Measurements from ENCODE around the gene BBX.

BBX gene

DNA sequence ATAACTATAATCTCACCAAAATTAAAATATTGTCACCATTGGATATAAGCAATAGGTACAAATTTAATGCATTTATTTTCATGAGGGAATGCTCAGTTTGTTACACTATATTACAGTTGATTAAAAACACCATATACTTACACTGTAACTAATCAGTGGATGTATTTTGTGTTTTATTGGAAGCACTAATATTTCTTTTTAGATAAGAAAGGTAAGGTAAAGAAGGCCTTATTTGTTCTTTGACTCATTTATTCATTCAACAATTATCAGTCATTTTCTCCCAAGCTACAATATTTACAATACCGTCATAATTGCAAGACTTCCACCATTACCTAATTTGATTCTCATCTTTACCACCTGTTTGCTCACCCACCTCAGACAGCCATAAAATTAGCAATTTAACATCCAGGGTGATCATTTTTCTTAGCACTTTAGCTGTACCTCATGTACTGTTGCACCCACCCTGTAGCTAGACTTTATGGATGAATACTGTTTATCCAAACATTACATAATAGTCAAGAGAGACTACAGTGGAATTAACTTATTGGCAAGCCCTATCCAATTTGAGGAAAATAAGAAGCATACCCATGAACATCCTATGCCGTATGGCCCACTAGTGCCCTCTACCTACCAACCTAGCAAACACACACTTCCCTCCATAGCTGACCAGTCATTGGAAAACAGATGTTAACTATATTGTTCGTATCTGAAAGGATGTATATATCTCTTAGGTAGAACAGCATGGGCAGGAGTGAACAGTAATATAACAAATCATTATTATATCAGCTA is 229.6 kb downstream of the BBX start:
- no peak for DNase-seq (ENCODE audit: low spot score)

DNA sequence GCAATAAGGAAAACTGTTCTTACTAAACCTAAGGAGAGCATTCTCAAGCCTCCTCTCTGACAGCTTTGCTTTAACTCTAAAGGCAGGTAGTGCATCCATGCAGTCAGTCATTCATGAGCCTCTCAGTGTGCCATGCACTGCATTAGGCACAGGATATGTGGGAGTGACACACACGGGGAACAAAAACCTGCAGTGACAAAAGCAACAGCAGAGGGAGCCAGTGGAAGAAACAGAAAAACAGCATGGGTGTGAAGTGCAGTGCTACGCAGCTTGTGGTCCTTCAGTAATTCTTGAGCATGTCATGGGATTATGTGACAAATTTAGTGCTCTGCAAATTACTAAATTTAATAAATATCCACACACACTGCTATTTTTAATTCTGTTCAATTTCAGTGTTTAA is 230.7 kb downstream of the BBX start:
- peak; percentile 11 for DNase-seq (ENCODE audit: low spot score)

DNA sequence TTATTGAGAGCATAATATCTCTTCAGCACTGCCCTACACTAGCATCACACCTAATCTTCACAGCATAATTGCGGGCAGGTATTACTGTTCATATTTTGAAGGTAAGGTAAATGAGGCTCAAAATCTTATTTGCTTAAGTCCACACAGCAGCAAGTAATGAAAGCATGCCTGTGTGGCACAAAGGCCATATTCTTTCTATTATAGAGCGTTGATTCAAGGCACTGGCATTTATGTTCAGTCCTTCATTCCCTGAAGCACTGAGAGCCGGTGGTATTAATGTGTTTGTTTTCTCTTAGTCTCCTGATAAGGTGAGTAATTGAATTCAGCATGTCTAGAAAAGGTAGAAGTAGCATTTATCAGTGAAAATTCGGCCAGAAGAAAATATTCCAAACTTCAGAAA is 231.2 kb downstream of the BBX start:
- DNase-seq (ENCODE audit: low spot score), result no peak

DNA sequence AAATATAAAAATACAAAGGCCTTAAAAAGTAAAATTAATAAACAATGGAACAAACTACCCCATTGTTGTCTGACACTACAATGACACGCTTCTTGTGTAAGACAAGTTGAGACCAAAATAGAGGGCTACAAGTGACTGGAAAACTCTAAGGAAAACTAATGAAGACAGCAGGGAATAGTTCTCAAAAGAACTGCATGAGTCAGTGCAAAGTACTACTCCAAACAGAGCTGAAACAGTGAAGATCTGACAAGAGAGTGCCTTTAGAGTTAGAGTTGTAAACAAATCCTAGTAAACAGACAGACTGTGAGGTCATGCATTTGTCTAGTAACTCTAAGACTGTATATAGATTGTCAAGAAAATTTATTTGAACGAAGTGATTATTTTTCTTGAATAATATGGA is 233.9 kb downstream of the BBX start:
- no peak for DNase-seq (ENCODE audit: low spot score)

DNA sequence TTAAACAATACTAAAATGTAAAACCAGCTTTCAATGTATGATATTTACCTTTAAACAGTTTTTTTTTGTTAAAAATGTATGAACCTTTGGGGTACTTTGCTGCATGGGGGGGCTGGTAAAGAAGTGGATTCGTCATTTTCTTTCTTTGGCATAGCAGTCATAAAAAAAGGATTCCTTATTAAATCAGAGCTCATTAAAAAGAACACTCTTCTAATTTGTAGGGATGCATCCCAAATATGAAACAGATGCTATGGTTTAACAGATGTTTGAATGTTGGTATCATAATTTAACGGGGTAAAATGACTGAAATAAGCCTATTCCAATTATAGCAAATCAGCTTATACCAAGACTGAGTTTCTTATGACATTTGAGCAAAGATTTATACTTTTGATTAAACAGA is 234.4 kb downstream of the BBX start:
- DNase-seq (ENCODE audit: low spot score), result no peak

DNA sequence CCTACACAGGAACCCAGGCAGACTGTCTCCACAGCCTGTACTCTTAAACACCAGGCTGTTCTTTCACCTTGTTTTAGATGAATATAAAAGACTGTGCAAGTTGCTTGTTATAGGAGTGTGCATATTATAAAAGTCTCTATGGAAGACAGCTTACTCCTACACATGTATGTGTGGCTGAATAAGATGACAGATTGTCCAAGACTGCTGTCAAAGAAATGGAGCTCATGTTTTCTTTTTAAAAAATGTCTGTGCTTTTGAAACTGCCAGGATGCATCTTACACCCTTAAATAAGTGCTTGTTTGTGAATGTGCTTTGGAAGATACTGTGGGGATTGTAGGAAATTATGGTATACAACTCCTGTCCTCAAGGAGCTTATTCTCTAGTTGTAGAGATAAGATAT is 237.4 kb downstream of the BBX start:
- DNase-seq (ENCODE audit: low spot score), result no peak

DNA sequence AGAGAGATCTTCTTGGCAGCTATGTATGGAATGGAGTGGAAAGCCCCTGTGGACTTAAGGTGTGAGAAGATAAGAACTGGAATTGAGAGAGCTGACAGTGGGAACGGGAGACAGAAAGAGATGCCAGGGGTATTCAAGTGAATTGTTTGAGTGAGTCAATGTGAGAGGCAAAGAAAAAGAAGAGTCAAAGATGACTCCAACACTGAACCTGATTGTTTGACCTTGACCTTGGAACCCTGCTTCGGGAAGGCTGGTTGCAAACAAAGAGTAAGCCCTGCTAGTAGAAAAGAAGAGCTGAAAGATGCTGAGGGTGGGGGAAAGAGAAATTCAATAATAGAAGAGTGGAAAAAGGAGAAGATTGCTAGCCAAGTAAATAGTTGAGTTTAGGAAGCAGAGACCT is 238.6 kb downstream of the BBX start:
- no peak for DNase-seq (ENCODE audit: low spot score)

DNA sequence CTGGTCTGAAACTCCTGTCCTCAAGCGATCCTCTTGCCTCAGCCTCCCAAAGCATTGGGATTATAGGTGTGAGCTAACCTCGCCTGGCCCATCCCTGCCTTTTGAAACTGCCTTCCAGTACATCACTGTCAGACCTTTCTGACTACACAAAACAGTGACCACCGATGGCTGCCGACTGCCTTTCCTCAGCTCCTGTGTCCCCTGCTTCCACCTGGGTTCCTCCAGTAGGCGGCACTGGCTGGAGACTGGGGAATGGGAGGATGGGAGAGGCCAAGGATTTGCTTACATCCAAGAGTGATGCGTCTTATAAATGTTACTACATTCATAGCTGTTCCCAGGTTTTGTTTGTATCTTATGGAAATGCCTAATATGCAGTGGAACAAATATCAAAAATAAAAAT is 242.8 kb downstream of the BBX start:
- no peak for DNase-seq (ENCODE audit: low spot score)

DNA sequence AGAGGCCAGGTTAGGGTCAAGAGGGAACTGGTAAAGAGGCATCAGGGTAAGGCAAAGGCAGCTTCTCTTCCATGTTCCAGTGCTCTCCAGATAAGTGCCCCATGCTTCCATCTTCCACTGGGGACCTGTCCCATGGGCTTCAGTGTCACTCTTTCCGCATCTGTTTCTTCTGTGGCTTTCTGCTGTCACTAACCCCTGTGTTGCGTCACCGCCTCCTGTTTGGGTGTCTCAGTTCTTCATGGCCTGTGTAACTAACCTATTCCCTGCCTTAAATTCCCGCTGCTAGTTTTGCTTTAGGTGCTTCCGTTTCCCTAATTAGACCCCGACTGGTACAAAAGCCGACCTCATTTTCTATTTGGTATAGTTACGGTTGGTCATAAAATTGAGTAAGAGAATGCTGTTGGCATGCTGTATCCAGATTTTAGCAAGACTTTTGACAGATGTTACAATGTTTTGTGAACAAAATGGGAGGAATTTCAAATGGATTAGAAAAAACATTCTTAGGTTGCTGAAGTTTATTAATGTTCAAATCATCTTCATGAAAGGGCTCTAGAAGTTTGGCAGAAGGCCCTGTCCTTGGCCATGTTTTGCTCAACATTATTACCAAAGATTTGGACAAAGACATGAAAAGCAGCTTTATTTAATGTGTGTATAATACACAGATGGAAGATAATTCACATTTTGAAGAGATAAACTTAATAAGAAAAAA is 245.3 kb downstream of the BBX start:
- DNase-seq (ENCODE audit: low spot score), result no peak

DNA sequence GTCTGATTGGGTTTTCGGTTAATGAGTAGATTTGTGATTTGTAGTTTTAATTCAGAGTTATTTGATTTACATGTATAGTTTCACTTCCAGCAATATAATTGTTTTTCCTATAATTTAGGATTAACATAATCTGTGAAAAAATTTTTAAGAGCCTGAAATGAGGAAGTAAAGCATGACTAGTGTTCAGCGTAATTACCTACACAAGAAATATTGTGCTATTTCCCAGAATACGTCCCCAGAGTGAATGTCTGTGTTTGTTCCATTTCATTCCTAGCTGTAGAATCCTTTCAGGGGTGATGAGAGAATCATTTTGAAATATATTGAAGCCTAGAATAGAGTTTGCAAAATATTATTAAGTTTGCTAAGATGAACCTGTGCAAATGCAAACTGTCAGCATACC is 247.1 kb downstream of the BBX start:
- no peak for DNase-seq (ENCODE audit: low spot score)

DNA sequence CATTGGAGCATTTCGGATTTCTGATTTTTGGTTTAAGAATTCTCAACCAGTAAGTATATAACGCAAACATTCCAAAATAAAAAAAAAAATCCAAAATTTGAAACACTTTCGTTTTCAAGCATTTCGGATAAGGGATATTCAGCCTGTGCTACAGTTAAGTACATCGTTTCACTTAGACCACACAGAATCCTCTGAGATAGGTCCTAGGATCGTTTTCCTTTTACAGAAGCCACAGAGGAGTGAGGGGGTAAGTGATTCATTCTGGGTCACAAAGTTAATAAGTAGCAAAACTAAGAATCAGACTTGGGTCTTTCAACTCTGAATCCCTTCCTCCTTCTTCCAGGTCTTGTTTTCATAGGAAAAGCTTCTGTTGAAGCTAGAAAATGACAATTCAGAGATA is 249.3 kb downstream of the BBX start:
- no peak for DNase-seq (ENCODE audit: low spot score)

DNA sequence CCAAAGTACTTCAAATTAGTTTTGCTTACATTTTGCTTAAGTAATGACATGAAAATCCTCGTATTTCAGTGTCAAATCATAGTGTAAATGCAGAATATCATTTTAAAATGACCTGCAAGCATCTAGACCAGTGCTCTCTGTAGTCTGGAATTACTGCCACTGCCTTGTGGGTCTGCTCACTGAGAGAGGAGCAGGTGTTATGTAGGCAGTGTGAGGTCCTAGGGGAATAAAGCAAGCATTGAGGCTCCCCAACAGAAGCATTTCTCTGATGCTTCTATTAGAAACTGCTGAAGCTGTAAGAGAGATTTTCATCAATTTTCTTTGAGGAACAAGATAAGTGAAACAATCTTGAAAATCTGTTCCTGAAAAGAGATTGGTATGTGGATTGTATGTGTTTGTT is 253.2 kb downstream of the BBX start:
- DNase-seq (ENCODE audit: low spot score), result no peak

DNA sequence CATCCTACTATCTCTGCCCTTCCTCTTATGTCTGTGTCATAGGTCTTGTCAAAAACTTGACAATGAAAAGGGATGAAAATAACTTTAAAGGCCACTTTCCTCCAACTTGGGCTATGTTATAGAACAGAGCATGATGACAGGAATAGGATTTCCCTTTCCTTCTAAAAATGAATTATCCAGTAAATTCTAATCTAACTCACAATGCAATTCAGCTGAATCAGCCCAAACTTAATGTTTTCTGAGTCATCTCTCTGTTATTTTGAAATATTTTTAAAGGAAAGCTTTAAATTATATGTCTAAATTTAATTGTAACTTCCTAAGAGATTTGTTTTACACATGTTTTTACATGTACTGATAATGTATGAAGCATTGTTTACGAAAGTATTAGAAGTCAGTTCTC is 258.5 kb downstream of the BBX start:
- DNase-seq (ENCODE audit: low spot score), result no peak

DNA sequence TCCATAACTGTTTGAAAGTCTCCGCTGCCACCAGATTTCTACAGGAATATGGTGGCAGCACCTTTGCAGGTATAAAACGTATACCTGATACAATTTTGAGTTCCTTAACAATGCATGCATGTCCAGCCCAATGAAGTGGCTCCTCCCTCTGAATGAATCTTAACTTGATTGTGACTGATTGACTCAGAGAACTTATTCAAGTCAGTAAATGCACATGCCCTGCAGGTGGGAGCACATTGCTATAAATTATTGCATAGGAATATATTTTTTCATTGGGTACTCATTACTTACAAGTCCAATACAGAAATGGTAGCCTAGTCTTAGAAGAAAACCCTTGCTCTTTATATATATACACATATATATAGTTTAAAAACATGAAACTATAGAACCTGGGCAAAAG is 259.3 kb downstream of the BBX start:
- no peak for DNase-seq (ENCODE audit: low spot score)

DNA sequence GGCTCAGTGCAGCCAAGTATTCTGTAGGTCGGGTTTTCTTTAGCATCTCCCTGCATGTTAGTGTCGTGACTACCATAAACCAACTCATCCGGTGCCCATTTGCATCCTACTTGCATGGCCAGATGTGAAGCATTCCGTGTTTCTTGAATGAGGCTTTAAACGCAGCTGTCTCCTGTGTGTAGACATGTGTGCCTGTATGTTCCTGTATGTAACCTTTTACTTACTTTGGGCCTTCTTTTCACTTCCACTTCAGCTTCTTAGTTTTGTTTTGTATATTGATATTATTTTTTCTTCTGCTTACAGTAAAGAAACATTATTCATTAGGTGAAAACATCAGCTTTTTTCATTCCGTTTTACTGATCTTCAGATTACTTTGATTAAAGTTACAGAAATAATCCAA is 267.9 kb downstream of the BBX start:
- no peak for DNase-seq (ENCODE audit: low spot score)

DNA sequence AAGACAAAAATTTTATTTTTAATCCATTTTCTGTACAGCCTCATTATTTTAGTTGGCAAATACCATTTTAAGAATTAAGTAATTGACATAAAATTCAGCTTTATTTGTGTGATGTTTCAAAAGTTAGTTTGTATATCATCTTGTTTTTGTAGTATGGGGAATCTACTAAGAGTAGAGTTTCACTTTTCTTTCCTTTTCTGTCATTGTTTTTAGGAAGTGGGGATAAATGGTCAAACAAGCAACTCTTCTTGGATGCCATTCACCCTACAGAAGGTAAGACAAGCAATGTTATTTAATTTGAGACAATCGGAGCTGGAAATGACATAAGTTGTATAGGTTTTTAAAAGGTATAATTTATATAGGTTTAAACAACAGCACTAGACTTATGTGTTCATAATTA is 268.3 kb downstream of the BBX start:
- DNase-seq (ENCODE audit: low spot score), result no peak

DNA sequence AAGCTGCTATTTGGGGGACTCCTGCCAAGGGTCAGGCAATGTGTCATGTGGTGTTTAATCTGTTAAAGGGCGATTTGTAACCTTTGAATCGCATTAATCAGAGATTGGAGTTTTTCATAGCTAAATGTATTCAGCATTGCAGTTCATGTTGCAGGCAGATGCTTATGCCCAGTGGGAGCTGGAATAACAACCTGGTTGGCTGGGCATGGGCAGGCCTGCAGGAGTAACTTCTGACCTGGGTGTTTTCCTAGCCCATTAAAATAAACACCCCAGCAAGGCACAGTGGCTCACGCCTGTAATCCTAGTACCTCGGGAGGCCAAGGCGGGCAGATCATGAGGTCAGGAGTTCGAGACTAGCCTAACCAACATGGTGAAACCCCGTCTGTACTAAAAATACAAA is 268.7 kb downstream of the BBX start:
- DNase-seq (ENCODE audit: low spot score), result no peak

DNA sequence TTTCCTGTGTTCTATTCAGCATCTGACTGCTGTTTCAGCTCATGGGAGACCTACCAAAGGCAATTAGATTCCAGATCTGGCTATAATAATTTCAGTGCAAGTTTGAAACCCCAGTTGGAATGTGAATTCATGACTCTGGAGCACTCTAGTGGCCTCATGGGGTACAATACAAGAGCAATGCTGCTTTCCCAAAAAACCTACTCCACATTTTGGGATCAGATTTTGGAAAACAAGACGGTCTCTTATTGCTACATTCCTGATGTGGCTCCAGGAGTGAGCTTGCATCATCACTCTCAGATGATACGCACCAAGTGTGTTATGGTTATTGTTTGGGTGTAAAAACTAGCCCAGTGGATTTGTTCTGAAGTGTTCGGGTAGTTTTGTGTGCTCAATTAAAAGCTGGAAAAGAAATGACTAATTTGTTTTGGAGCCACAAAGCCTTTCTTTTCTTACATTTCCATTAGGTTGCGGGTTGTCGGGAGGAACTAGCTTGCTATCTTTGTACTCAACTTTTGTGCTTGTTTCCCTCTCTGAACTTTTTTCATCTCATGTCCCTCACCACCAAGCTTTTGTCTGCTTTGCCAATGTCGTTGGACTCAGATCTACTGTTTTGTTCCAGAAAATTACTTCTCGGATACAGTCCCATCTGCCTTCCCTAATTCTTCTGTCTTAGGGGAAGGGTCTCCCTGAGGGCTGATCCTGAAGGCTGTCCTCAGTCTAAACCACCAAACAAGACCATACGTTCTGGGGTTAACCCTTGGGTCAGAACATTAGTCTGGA is 272.1 kb downstream of the BBX start:
- no peak for DNase-seq (ENCODE audit: low spot score)

DNA sequence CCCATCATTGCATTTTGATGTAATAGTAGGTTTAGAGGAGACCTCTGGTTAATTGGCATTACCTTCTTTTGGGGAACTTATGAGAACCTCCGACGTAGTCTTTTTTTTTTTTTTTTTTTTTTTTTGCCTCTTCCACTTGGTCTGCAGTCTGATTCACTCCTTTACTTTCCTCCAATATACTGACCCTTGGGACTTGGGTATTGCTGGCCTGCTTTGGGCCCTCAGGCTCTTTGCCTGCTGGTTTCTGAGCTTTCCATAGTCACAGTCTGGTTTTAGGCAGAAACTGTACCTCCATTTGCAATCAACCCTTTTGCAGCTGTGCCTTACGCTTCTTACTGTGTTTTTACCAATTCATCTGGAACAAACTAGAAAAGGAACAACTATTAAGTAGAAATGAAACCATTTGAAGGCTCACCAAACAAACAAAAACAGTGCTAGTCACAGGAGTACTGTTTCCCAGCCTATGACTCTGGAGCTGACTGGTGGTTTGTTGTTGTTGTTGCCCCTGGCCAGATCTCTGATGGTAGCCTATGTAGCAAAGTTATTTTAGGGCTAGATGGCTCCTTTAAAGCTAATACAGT is 272.8 kb downstream of the BBX start:
- no peak for DNase-seq (ENCODE audit: low spot score)

DNA sequence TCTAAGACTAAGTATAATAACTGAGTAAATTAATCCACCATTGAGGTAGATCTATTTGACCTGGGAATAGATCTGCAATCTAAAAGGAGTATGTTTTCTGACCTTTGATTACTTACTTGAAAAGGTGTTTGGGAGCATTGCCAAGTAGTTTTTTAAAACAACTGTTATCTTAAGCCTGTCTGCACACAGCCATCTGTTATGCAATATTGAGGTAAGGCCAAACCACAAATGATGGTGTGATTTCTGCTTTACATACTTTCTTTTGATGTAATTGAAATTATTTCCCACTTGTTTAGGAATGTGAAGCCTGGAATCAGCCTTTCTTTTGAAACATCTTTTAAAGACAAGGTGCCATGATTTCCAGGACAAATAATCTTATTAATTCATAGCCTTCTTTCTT is 274.0 kb downstream of the BBX start:
- no peak for DNase-seq (ENCODE audit: low spot score)

DNA sequence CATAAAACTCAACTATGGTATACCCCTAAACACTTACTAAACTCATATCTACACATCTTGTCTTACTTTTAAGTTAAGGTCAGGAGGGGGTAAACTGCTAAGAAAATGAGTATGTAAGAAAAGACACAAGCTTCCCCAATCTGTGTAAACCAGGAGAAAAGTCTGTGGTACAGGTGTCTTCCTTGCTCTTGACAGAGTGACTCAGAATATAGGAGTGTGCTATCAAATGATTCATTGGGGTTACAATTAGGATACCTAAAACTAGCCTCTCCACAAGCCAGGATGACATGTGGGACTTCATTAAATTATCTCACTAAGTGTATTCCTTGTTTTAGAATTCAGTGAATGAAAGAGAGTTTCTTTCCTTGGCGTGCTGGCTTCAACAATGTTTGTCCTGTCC is 274.8 kb downstream of the BBX start:
- DNase-seq (ENCODE audit: low spot score), result no peak

DNA sequence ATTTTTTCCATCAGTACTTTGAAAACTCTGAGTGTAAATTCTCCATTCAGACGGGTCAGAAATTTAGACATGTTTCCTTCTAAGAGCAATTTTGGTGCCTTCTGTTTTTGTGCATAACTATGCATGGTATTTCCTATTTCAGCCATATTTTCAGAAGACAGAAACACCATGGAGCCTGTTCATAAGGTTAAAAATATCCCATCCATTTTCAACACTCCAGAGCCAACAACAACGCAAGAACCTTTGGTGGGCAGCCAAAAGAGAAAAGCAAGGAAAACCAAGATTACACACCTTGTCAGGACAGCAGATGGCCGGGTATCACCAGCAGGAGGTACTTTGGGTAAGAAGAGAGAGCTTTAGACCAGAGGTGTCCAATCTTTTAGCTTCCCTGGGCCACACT is 275.6 kb downstream of the BBX start:
- DNase-seq (ENCODE audit: low spot score), result no peak

DNA sequence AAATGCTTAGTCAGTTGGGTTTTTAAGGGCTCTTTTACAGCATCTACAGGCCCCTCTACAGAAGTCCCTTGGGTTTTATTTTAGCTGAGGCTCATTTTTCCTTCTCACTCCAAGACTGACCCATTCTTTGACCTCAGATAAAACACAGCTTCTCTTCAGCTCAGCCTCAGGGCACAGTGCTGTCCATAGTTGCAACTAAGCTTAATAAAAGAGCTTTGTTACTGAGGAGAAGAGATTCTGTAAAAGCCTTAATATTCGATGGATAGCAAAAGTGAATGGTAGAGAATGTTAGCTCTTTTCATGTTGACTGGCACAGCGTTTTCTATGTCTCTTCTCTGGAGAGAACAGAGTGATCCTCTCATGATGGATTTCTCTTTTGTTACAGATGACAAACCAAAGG is 277.9 kb downstream of the BBX start:
- DNase-seq (ENCODE audit: low spot score), result no peak
